GM10847 (cell line): Measurements from ENCODE around the gene KAZN.

Experiments
- POLR2A ChIP-seq: IDR thresholded peaks from 2 replicates; pipeline ENCODE4 v1.6.1; 2011; ENCODE audit not compliant: insufficient read length; ENCODE audit errors: extremely low read depth

Gene KAZN

GRCh38 chr1:15068152-15068551 lies 469.7 kb downstream of the KAZN start:
- no peak for TF ChIP-seq POLR2A

GRCh38 chr1:15068997-15069396 lies 470.5 kb downstream of the KAZN start:
- TF ChIP-seq POLR2A = no peak

- no peak for TF ChIP-seq POLR2A
These were observed 471.8 kb downstream of the KAZN start for GRCh38 chr1:15070145-15070748.

GRCh38 chr1:15071936-15072335 lies 473.5 kb downstream of the KAZN start:
- no peak for TF ChIP-seq POLR2A

GRCh38 chr1:15073799-15074308 lies 475.4 kb downstream of the KAZN start:
- TF ChIP-seq POLR2A = no peak

- TF ChIP-seq POLR2A = no peak
These were observed 476.7 kb downstream of the KAZN start for GRCh38 chr1:15075175-15075574.

- no peak for TF ChIP-seq POLR2A
These were observed 477.3 kb downstream of the KAZN start for GRCh38 chr1:15075817-15076216.

GRCh38 chr1:15076807-15077206 lies 478.3 kb downstream of the KAZN start:
- TF ChIP-seq POLR2A = no peak

GRCh38 chr1:15077384-15077783 lies 478.9 kb downstream of the KAZN start:
- no peak for TF ChIP-seq POLR2A

GRCh38 chr1:15080328-15081007 lies 482.0 kb downstream of the KAZN start:
- TF ChIP-seq POLR2A = no peak

- no peak for TF ChIP-seq POLR2A
These were observed 482.6 kb downstream of the KAZN start for GRCh38 chr1:15081102-15081501.

GRCh38 chr1:15083578-15083977 lies 485.1 kb downstream of the KAZN start:
- TF ChIP-seq POLR2A = no peak

- no peak for TF ChIP-seq POLR2A
These were observed 489.9 kb downstream of the KAZN start for GRCh38 chr1:15088281-15088971.

GRCh38 chr1:15089258-15089992 lies 490.9 kb downstream of the KAZN start:
- TF ChIP-seq POLR2A = no peak

GRCh38 chr1:15090373-15090772 lies 491.9 kb downstream of the KAZN start:
- TF ChIP-seq POLR2A = no peak

- TF ChIP-seq POLR2A = no peak
These were observed 495.6 kb downstream of the KAZN start for GRCh38 chr1:15094056-15094455.
